Testis (tissue), 3 donors: ENCODE results near the gene TMEM181. TPM values are rescaled to one million over a fixed set of nuclear protein-coding genes. Genes with fewer than 3 reads are reported as not detected.

ENCODE experiments used
- DNase-seq: peaks from one replicate; pipeline ENCODE4 v3.0.0-alpha.2; 2019
- H3K27ac ChIP-seq, 2 donors: fragments of 200-600 bp; sonication (generic); one replicate each; pipeline ENCODE4 v1.5.1; 2019
- H3K27me3 ChIP-seq: fragments of 200-600 bp; sonication (generic); one replicate; pipeline ENCODE4 v1.5.1; 2019
- H3K36me3 ChIP-seq: fragments of 200-600 bp; sonication (generic); one replicate; pipeline ENCODE4 v1.5.1; 2017; ENCODE audit warnings: low read depth; ENCODE audit errors: missing control alignments
- H3K4me1 ChIP-seq: fragments of 200-600 bp; sonication (generic); one replicate; pipeline ENCODE4 v1.5.1; 2019
- H3K4me3 ChIP-seq, 2 donors: fragments of 200-600 bp; sonication (generic); one replicate each; pipeline ENCODE4 v1.5.1; 2017 to 2019
- H3K9me3 ChIP-seq: fragments of 200-600 bp; sonication (generic); one replicate; pipeline ENCODE4 v1.5.1; 2017
- POLR2A ChIP-seq: fragments of 450-650 bp; IDR thresholded peaks from one replicate; pipeline ENCODE4 v1.6.1; 2017; ENCODE audit warnings: antibody characterized with exemption, mild to moderate bottlenecking, moderate library complexity
- WGBS, 2 donors: methylation state at CpG; one replicate each; pipeline ENCODE4 v1.1.5; 2018; 5-methylcytosine and 5-hydroxymethylcytosine counted together
- intact Hi-C: fragments of 100-400 bp; cut with DNase I; formaldehyde crosslinking; loops from one replicate; pipeline ENCODE4 v1.15.1; 2023; ENCODE audit warnings: low total_unique reads
- polyA plus RNA-seq: library from polyadenylated mRNA; stranded (reverse); fragments of 350-450 nt; fragmentation: Illumina TruSeq; extraction: RNeasy Lipid Tissue Mini Kit (QIAGEN cat#74804); gene quantifications from one replicate; pipeline ENCODE4 v1.2.3, GENCODE V29; 2014; ENCODE audit warnings: low read depth, low replicate concordance; ENCODE audit not compliant: insufficient read depth
- total RNA-seq, 2 donors: library from RNA; depleted of rRNA; stranded (reverse); fragments of >200 nt; gene quantifications; one replicate each; pipeline ENCODE4 v1.2.3, GENCODE V29; 2016
- TF ChIP-seq, protein P1 (sequence below), 3 experiments: fragments of 450-650 bp in 2 of 3; fragments of 200-600 bp in 1 of 3; sonication (generic) in 1 of 3; IDR thresholded peaks; one replicate each; pipeline ENCODE4 v1.5.1; 2016 to 2019; ENCODE audit warnings: antibody characterized with exemption in 3 of 3, mild to moderate bottlenecking in 2 of 3, moderate library complexity in 1 of 3

Gene TMEM181
- total and polyA plus RNA-seq, 3 donors from 2014 or later = 41.4 to 81.0 (median 74.6) TPM

DNA sequence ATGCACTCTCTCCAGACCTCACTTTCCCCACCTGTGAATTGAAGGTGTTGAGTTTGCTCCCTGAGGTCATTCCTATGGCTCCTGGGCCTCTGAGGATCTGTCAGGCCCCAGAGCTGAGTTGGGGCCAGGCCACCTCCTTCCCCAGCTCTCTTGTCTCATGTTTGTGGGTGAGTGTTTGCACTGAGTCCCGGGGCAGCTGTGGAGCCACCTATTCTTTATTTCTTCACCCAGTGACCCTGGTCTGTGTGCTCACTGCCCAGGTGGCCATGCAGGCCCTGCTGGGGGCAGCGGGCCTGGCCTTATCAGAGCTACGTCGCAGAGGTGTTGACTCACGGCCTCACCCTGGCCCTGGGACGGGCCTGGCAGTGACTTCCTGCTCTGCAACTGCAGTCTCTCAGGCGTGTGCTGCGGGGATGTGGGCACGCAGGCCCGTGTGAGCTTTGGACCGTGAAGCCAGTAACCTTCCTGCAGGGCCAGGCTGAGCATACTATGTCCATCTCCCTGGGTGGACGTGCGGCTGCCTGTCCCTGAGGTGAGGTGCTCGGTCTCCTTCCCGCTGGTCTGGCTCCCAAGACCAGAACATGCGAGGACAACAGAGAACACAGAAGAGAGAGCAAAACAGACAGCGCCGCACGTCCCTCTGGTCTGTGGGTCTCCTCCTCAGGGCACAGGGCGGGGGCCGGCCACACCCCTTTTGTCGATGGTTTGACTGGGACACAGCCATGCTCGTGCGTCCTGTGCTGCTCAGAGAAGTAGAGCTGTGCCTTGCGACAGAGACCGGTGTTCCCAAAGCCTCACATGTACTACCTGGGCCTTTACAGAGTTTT lies 12.1 kb downstream of the TMEM181 start:
- no peaks in the 10 kb centered on the region for H3K9me3 ChIP-seq
- DNase-seq = no peak
- WGBS, 2 donors = 76 to 94% methylated on average over 20 to 26 of the region's 26 CpGs
- peaks cover 26% of the 10 kb centered on the region for H3K4me1 ChIP-seq
- H3K4me3 ChIP-seq = no peak overlapping the region
- TF ChIP-seq, protein P1, sequence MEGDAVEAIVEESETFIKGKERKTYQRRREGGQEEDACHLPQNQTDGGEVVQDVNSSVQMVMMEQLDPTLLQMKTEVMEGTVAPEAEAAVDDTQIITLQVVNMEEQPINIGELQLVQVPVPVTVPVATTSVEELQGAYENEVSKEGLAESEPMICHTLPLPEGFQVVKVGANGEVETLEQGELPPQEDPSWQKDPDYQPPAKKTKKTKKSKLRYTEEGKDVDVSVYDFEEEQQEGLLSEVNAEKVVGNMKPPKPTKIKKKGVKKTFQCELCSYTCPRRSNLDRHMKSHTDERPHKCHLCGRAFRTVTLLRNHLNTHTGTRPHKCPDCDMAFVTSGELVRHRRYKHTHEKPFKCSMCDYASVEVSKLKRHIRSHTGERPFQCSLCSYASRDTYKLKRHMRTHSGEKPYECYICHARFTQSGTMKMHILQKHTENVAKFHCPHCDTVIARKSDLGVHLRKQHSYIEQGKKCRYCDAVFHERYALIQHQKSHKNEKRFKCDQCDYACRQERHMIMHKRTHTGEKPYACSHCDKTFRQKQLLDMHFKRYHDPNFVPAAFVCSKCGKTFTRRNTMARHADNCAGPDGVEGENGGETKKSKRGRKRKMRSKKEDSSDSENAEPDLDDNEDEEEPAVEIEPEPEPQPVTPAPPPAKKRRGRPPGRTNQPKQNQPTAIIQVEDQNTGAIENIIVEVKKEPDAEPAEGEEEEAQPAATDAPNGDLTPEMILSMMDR (IDR thresholded peaks at IDR 0.05) = no peak
- no peak for TF ChIP-seq POLR2A
- no peaks in the 10 kb centered on the region for H3K36me3 ChIP-seq
- H3K27ac ChIP-seq = no peak overlapping the region
- H3K27me3 ChIP-seq = no peaks in the 10 kb centered on the region
- intact Hi-C loops = no loop called here

DNA sequence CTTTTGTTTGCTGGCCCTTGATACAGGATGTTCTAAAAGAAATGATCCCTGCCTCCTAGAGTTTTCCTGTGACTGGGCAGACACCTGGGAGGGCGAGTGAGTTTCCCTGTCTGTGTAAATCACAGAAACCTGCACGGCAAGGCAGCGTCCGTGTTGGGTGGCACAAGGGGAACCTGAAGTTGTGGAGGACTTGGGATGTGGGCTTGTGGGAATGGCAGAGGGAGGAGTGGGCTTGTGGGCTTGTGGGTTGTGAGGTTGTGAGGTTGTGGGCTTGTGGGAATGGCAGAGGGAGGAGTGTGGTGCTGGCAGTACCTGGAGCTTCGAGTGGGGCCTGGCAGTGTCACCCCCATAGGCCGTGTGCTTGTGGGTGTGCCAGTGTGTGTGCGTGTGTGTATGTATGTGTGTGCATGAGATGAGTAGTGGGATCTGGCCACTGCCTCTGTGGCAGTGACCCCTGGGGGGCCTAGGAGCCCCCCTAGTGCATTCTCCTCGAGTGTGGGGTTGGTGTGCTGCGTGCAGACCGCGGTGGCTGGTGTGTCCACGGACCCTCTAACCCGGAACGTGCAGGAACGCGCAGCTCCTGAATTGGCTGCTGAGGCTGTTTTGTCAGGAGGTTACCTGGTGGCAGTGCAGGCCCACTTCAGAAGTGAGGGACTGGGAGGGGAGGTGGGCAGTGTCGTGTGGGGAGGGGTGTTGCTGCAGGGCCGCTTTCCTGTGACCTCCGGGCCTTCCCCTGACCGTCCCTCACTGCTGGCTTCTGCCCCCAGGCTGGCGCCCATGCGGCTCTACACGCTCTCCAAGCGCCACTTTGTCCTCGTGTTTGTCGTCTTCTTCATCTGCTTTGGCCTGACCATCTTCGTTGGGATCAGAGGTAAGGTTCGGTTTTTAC lies 13.0 kb downstream of the TMEM181 start:
- H3K36me3 ChIP-seq = no peaks in the 10 kb centered on the region
- H3K27me3 ChIP-seq = no peaks in the 10 kb centered on the region
- intact Hi-C loops = no loop called here
- no peak overlapping the region for H3K4me3 ChIP-seq
- no peak overlapping the region for H3K27ac ChIP-seq
- H3K4me1 ChIP-seq = peaks cover 23% of the 10 kb centered on the region
- H3K9me3 ChIP-seq = no peaks in the 10 kb centered on the region
- WGBS, 2 donors = 89 to 90% methylated on average over 25 to 28 of the region's 28 CpGs
- no peak for TF ChIP-seq POLR2A
- no peak for DNase-seq

GRCh38 chr6:158573542-158573931 lies 13.6 kb downstream of the TMEM181 start:
- H3K4me1 ChIP-seq = peaks cover 20% of the 10 kb centered on the region
- H3K9me3 ChIP-seq = no peaks in the 10 kb centered on the region
- no peak for TF ChIP-seq POLR2A
- TF ChIP-seq, protein P1 (IDR thresholded peaks at IDR 0.05) = no peak
- 68% methylated on average over 6 to 10 of the region's 10 CpGs for WGBS, 2 donors
- H3K27ac ChIP-seq = no peak overlapping the region
- peak; percentile 63 for DNase-seq
- intact Hi-C loops = no loop called here
- H3K36me3 ChIP-seq = no peaks in the 10 kb centered on the region
- H3K4me3 ChIP-seq = no peak overlapping the region
- no peaks in the 10 kb centered on the region for H3K27me3 ChIP-seq

GRCh38 chr6:158574800-158575199 lies 14.9 kb downstream of the TMEM181 start:
- Histone ChIP-seq H3K36me3 (no peaks in the 10 kb centered on the region), H3K27ac (no peak overlapping the region), H3K4me1 (peaks cover 12% of the 10 kb centered on the region), H3K9me3 (no peaks in the 10 kb centered on the region), H3K4me3 (no peak overlapping the region), H3K27me3 (no peaks in the 10 kb centered on the region)
- no peak for DNase-seq
- TF ChIP-seq POLR2A = no peak
- TF ChIP-seq, protein P1 (IDR thresholded peaks at IDR 0.05) = no peak
- WGBS, 2 donors = 91 to 92% methylated on average over 3 of the region's 3 CpGs
- intact Hi-C loops = no loop called here

DNA sequence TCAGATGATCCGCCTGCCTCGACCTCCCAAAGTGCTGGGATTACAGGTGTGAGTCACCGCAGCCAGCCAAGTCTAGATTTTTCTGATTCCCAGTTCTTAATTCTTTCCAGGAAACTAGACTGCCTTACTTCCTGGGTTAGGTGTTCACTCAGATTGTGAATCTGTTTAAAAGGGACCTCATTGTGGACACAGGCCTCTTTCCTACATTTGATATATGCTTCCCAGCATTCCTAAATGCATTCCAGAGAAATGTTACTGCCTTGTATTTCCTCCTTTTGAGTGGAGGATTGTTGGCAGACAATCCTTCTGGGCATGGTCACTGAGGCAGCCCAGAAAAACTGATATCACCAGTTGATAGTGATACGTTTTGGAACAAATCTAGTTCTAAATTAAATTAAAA lies 15.7 kb downstream of the TMEM181 start:
- peaks cover 11% of the 10 kb centered on the region for H3K4me1 ChIP-seq
- intact Hi-C loops = no loop called here
- no peak overlapping the region for H3K27ac ChIP-seq
- WGBS, 2 donors = 69 to 84% methylated on average over 4 of the region's 4 CpGs
- H3K4me3 ChIP-seq = no peak overlapping the region
- no peaks in the 10 kb centered on the region for H3K27me3 ChIP-seq
- H3K9me3 ChIP-seq = no peaks in the 10 kb centered on the region
- no peak for DNase-seq
- TF ChIP-seq POLR2A = no peak
- TF ChIP-seq, protein P1 (IDR thresholded peaks at IDR 0.05) = no peak
- H3K36me3 ChIP-seq = no peaks in the 10 kb centered on the region
